Vagina (tissue), 2 donors: Measurements from ENCODE around the gene SUGP2.

Source experiments
- CTCF ChIP-seq, 3 experiments: fragments of 450-650 bp in 2 of 3; fragments of 200-600 bp in 1 of 3; sonication (generic) in 1 of 3; IDR thresholded peaks; one replicate each; pipeline ENCODE4 v1.5.1; 2017 to 2019; ENCODE audit warnings: antibody characterized with exemption in 3 of 3, mild to moderate bottlenecking in 2 of 3, moderate library complexity in 2 of 3
- POLR2A ChIP-seq, 2 donors: fragments of 450-650 bp; IDR thresholded peaks; one replicate each; pipeline ENCODE4 v1.6.1; 2017; ENCODE audit warnings: antibody characterized with exemption in 2 of 2, mild to moderate bottlenecking in 2 of 2, moderate library complexity in 2 of 2

- TF ChIP-seq CTCF (IDR thresholded peaks at IDR 0.05) (no peak), POLR2A (IDR thresholded peaks at IDR 0.05) (no peak)
Observed at GRCh38 chr19:18964121-18964520, 69.2 kb downstream of the SUGP2 start.
